WTC11 (cell line): Measurements from ENCODE around the gene SMPD1.

Experiments
- ATF1 ChIP-seq: sonication (generic); formaldehyde crosslinking; IDR thresholded peaks from 2 replicates; pipeline ENCODE4 v1.8.1; 2023; ENCODE audit warnings: mild to moderate bottlenecking, moderate library complexity, missing genetic modification reagents
- ATF2 ChIP-seq: sonication (generic); formaldehyde crosslinking; IDR thresholded peaks from 2 replicates; pipeline ENCODE4 v1.8.1; 2022; ENCODE audit warnings: low read depth, missing genetic modification reagents, borderline replicate concordance
- CREM ChIP-seq: sonication (generic); formaldehyde crosslinking; IDR thresholded peaks from 2 replicates; pipeline ENCODE4 v1.8.1; 2022; ENCODE audit warnings: mild to moderate bottlenecking, missing genetic modification reagents, moderate library complexity
- IRF2 ChIP-seq: sonication (generic); formaldehyde crosslinking; IDR thresholded peaks from 2 replicates; pipeline ENCODE4 v1.8.0; 2022; ENCODE audit warnings: low read depth, missing genetic modification reagents, borderline replicate concordance
- JUN ChIP-seq: sonication (generic); formaldehyde crosslinking; IDR thresholded peaks from 2 replicates; pipeline ENCODE4 v1.8.0; 2023; ENCODE audit warnings: mild to moderate bottlenecking, missing genetic modification reagents
- NR2C2 ChIP-seq: sonication (generic); formaldehyde crosslinking; IDR thresholded peaks from 2 replicates; pipeline ENCODE4 v1.8.0; 2022; ENCODE audit warnings: mild to moderate bottlenecking, missing genetic modification reagents
- STAT6 ChIP-seq: sonication (generic); formaldehyde crosslinking; conservative IDR thresholded peaks from 2 replicates; pipeline ENCODE4 v1.8.1; 2023; ENCODE audit warnings: mild to moderate bottlenecking, low read depth, missing genetic modification reagents, moderate library complexity
- TCF7 ChIP-seq: sonication (generic); formaldehyde crosslinking; IDR thresholded peaks from 2 replicates; pipeline ENCODE4 v1.8.0; 2022; ENCODE audit warnings: mild to moderate bottlenecking, low read depth, missing genetic modification reagents, moderate library complexity
- USF2 ChIP-seq: sonication (generic); formaldehyde crosslinking; IDR thresholded peaks from 2 replicates; pipeline ENCODE4 v1.8.1; 2023; ENCODE audit warnings: mild to moderate bottlenecking, missing genetic modification reagents, moderate library complexity
- ZNF512 ChIP-seq: sonication (generic); formaldehyde crosslinking; IDR thresholded peaks from 2 replicates; pipeline ENCODE4 v1.8.1; 2022; ENCODE audit warnings: missing genetic modification reagents, borderline replicate concordance
- TF ChIP-seq, protein P1 (sequence below): fragments of 200-600 bp; IDR thresholded peaks from 2 replicates; pipeline ENCODE4 v1.8.0; 2022; ENCODE audit warnings: antibody characterized with exemption
- TF ChIP-seq, protein P2 (sequence below): sonication (generic); formaldehyde crosslinking; IDR thresholded peaks from 2 replicates; pipeline ENCODE4 v1.8.1; 2023; ENCODE audit warnings: mild to moderate bottlenecking, moderate library complexity, missing genetic modification reagents
- TF ChIP-seq, protein P3 (sequence below): sonication (generic); formaldehyde crosslinking; IDR thresholded peaks from 2 replicates; pipeline ENCODE4 v1.8.0; 2023; ENCODE audit warnings: missing genetic modification reagents

DNA sequence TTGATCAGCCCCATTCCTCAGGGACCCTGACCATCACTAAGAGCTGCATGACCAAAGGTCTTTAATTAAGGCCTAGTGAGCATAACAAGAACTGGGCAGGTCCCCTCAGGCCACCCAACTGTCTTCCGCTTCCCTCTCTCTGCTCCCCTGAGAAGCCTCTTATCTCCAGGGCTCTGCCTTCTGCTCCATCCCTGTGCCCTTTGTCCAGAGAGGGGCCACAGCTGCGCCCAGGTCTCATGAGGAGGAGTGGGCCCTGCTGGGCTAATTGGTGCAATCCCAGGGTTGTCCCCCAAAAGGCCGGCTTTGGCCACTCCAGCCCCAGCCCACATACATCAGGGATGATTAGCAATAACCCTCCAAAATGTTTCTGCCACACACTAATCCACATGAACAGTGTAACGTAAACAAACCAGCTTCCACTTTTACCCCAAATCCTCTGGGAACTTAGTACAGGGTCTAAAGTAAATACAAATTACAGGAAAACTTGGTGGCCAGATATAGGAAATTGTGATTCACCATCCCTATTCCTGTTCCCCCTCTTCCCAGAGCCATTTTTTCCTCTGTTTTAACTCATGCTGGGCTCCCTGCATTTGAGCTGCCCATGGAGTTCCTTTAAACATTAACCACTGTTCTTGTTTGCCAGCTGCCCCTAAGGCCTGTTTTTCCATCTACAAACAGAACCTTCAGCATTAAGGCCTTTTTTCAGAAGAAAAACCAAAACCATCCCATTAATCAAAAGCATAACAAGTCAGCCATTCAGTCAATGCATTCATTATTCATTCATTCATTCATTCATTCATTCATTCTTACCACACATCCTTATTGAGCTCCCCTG is 35.4 kb upstream of the SMPD1 start:
- TF ChIP-seq IRF2 = no peak
- TF ChIP-seq, protein P1, sequence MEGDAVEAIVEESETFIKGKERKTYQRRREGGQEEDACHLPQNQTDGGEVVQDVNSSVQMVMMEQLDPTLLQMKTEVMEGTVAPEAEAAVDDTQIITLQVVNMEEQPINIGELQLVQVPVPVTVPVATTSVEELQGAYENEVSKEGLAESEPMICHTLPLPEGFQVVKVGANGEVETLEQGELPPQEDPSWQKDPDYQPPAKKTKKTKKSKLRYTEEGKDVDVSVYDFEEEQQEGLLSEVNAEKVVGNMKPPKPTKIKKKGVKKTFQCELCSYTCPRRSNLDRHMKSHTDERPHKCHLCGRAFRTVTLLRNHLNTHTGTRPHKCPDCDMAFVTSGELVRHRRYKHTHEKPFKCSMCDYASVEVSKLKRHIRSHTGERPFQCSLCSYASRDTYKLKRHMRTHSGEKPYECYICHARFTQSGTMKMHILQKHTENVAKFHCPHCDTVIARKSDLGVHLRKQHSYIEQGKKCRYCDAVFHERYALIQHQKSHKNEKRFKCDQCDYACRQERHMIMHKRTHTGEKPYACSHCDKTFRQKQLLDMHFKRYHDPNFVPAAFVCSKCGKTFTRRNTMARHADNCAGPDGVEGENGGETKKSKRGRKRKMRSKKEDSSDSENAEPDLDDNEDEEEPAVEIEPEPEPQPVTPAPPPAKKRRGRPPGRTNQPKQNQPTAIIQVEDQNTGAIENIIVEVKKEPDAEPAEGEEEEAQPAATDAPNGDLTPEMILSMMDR = no peak
- TF ChIP-seq, protein P2, sequence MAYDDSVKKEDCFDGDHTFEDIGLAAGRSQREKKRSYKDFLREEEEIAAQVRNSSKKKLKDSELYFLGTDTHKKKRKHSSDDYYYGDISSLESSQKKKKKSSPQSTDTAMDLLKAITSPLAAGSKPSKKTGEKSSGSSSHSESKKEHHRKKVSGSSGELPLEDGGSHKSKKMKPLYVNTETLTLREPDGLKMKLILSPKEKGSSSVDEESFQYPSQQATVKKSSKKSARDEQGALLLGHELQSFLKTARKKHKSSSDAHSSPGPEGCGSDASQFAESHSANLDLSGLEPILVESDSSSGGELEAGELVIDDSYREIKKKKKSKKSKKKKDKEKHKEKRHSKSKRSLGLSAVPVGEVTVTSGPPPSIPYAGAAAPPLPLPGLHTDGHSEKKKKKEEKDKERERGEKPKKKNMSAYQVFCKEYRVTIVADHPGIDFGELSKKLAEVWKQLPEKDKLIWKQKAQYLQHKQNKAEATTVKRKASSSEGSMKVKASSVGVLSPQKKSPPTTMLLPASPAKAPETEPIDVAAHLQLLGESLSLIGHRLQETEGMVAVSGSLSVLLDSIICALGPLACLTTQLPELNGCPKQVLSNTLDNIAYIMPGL (CRISPR knock-in tag) = no peak
- no peak for TF ChIP-seq ZNF512 (CRISPR knock-in tag)
- no peak for TF ChIP-seq ATF2 (CRISPR knock-in tag)
- TF ChIP-seq USF2 = no peak
- no peak for TF ChIP-seq JUN (CRISPR knock-in tag)
- TF ChIP-seq STAT6 (CRISPR knock-in tag) = no peak
- no peak for TF ChIP-seq CREM (CRISPR knock-in tag)
- TF ChIP-seq, protein P3, sequence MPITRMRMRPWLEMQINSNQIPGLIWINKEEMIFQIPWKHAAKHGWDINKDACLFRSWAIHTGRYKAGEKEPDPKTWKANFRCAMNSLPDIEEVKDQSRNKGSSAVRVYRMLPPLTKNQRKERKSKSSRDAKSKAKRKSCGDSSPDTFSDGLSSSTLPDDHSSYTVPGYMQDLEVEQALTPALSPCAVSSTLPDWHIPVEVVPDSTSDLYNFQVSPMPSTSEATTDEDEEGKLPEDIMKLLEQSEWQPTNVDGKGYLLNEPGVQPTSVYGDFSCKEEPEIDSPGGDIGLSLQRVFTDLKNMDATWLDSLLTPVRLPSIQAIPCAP (CRISPR knock-in tag) = no peak
- no peak for TF ChIP-seq ATF1 (CRISPR knock-in tag)
- no peak for TF ChIP-seq NR2C2
- no peak for TF ChIP-seq TCF7 (CRISPR knock-in tag)
